Activated CD4-positive, alpha-beta T cell treated with anti-CD3 and anti-CD28 coated beads for 24 hours (primary cell): ENCODE results near the gene UBE2D2.

Experiments used
- DNase-seq, 2 donors: peaks; one replicate each; pipeline ENCODE4 v3.0.0-alpha.2; 2020; ENCODE audit warnings: low read depth in 2 of 2

Gene UBE2D2

DNA sequence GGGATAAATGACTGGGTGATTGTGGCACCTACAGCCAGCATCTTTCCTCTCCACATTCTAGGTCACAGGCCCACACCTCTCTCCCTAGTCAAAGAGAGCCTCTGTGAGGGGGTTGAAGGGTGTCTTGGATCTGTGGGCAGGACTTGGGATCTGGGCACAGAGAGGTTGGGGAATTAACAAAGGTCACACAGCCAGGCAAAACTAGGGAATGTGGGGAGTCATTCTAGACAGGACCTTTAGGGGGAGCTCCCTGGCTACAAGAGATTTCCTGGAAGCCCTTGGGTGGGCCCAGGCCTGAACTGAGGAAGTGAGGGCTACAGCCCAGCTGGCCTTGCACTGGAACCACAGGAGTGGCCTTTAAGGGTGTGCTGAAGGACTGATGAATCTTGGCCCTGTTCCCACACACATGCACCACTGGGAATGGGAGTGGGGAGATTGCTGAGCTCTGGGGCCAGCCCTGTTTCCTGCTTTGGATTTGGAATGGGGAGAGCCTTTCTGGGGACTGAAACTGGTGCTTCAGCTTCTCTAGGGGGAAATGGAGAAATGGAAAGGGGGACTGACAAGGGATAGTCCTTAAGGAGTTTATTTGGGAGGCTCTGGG is 74.6 kb downstream of the UBE2D2 start:
- DNase-seq = no peak

- no peak for DNase-seq
These were observed 75.2 kb downstream of the UBE2D2 start for GRCh38 chr5:139636207-139636792.

DNA sequence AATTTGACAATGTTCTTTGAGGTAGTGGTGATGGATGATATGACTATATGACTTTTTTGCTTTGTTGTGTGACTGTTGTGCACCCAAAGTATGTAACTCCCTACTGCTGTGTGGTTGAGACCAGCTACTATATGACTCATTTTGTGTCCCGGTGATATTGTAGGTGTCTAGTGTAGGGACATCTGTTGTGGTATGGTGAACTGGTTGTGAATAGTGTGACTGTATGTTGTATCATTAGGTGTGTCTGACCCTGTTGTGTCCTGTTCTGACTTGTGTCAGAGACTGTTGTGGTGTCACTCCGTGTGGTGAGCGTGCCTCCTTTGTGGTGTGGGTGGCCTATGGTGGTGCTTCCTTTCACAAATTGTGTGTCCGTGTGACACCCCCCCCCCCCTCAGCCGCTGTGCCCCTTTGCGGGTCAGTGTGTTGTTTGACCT is 75.9 kb downstream of the UBE2D2 start:
- no peak for DNase-seq

GRCh38 chr5:139637438-139638089 is 76.4 kb downstream of the UBE2D2 start:
- DNase-seq = no peak

DNA sequence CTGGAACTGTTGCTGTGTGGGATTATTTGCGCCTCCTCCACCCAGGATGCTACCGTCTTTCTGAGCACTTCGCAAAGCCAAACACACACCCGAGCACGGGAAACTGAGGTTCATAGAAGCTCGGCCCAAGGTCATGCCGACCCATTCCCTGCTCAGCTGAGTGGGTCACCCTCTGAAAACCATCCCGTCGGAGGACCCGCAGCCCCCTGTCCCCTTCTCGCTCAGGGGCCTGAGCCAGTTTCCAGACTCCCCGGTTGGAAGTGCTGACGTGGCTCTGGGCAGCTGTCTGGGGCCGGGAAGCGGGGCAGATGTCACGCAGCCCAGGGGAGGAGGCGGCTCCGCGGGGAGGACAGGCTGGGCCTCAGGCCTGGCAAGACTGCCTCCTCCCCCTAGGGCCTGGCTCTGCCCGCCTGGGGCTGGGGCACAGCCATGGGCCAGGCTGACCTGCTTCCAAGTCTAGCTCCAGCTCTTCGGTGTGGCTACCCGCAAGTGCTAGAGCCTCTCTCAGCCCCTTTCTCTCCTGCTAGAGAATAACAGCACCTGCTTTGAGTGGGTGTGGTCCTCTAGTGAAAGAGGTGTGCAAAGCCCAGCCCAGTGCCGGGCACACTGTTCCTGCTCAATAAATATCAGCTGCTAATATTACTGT is 77.1 kb downstream of the UBE2D2 start:
- DNase-seq = no peak

DNA sequence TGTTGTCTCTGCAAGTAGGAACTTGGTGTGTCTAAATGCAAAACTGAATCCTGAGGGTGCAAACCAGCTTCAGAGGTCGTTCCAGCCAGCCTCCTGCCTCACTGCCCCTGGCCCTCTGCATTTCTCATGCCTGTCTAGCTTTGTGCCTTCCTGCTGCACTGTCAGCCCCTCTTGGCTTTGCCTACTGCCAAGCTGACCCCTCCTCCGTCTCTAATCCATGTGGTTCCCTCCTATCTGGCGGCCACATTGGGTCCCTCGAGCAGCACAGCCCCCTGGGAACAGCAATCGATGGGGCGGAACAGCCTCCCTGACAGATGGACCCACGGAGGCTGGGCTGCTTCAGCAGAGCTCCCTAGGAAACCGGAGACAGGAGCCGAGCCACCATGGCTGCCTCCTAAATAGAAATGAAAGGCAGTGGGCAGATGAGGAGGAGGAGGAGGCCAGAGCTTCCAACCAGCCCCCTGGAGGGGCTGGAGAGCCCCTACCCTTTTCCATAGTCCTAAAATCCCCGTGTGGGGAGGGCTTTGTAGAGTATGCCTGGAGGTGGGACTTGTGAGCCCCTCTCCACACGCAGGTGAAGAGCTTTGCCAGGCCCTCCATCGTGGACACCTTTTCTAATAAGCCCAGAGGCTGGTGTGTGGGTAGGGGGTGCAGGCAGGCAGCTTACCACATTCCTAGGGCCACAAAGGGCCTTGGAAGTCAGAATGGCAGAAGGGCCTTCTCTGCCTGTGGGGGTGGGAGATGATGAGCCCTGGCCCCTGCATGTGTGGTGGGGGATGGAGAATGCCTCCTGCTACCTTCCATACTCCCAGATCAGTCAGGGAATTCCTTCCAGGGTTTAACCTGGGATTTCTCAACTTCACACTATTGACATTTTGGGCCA is 77.8 kb downstream of the UBE2D2 start:
- DNase-seq = no peak

DNA sequence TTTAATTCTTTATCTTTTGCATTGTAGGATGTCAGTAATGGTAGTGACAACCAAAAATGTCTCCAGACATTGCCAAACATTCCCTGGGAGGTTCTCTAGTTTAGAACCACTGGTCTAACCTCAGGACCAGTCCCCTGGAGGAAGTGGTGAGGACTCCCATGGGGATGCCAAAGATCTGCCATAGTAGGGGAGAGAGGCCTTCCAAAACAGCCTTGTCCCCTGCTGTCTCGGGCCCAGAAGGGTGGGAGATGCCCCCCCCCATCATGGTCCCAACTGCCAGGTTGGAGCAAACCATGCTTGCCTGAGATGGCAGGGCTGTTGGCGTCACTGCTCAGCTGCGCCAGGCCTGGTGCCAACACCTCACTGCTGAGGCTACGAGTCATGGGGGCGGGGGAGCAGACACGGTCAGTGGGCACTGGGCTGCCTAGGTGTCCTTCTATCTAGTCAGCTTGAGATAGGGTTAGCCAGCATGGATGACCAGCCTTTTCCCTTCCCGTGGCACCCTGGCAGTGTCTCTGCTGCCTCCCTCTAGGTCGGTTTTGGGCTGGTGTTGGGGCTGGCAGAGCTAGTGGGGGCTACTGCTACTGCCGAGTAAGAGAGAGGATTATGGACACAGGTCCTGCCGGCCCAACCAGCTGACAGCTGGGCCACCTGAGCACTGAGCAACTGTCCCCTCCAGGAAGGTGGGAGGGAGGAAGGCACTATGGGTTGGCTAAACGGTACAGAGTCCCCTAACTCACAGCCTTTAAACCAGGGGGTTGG is 78.7 kb downstream of the UBE2D2 start:
- no peak for DNase-seq

- no peak for DNase-seq
These were observed 79.4 kb downstream of the UBE2D2 start for GRCh38 chr5:139640421-139641115.

GRCh38 chr5:139641116-139642080 is 80.3 kb downstream of the UBE2D2 start:
- DNase-seq = no peak

GRCh38 chr5:139642213-139642612 is 81.1 kb downstream of the UBE2D2 start:
- DNase-seq = no peak

- no peak for DNase-seq
These were observed 82.0 kb downstream of the UBE2D2 start for GRCh38 chr5:139642891-139643871.

GRCh38 chr5:139644001-139644456 is 82.9 kb downstream of the UBE2D2 start:
- DNase-seq = no peak

GRCh38 chr5:139644646-139645429 is 83.7 kb downstream of the UBE2D2 start:
- no peak for DNase-seq

DNA sequence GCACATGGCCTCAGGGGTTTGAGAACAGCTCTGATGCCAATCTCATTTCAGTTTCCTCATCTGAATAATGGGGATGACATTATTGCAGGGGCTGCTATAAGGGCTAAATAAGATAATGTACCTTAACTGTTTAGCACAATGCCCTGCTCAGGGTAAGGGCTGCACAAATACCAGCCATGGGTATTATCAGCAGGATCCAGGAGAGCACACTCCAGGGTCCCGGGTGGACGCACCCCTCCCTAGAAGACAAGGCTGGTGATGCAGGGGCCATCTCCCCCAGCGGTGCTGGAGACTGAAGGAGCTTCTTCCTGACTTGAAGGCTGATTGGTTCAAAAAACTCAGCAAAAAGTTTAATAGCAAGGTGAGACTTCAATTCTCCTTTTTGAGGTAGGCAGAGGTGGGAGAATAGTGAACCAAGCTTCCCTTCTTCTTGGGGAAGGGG is 84.3 kb downstream of the UBE2D2 start:
- DNase-seq = no peak

GRCh38 chr5:139646111-139646510 is 85.0 kb downstream of the UBE2D2 start:
- DNase-seq = no peak

DNA sequence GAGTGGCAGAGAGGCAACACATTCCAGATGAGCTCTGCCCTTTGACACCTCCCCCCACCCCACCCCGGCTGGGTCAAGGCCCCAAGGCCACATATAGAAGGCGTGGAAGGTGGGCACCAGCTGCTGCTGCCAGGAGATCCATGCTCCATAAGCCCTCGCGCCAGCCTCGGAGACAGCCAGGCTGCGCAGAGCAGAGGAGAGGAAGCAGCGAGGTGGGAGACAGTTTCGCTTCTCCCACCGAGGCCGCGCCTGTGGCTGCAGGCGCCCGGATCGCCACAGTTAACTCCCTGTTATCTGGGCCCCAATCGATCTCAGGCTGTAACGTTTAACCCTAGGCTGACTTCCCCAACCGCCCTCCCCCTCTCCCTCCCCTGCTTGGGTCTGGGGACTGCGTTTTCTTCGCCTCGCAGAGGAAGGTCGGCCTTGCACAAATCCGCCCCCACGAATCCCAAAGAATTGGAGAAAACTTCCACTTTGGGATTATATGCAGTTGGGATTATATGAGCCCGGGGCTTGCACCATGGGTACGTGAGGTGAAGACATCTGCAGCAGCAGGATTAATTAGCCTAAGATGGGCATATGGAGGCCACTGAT is 85.9 kb downstream of the UBE2D2 start:
- DNase-seq = no peak
